ENCODE results near the gene DOCK9. TPM values are rescaled to one million over a fixed set of nuclear protein-coding genes. Genes with fewer than 3 reads are reported as not detected.

DOCK9 gene
- total and polyA plus RNA-seq, 9 of the 15 experiments (the other 6 are each of a cell fraction or from before 2014, with no cell fraction given): 3.5 to 25.3 (median 16.7) TPM

GRCh38 chr13:98972059-98972458 is 5.8 kb downstream of the DOCK9 start (continued):
- no peak for TF ChIP-seq FOXA3 (CRISPR knock-in tag; conservative IDR thresholded peaks at IDR 0.05 in 1 of 2, IDR thresholded peaks at IDR 0.05 in 1 of 2)
- TF ChIP-seq BDP1 (IDR thresholded peaks at IDR 0.05; ENCODE audit: insufficient read depth, insufficient read length): no peak

GRCh38 chr13:98970330-98970729 is 7.5 kb downstream of the DOCK9 start:
- H3K9me3 ChIP-seq (replicated peaks; ENCODE audit: control insufficient read depth, insufficient read depth, low read depth, low read length): no peaks in the 10 kb centered on the region
- H3K27me3 ChIP-seq (ENCODE audit: control insufficient read depth in 2 of 2, insufficient read depth in 2 of 2, low read length in 2 of 2): no peaks in the 10 kb centered on the region
- no peak overlapping the region for H3K4me3 ChIP-seq
- DNase-seq (ENCODE audit: extremely low read depth in 1 of 4, low spot score in 3 of 4) (no peak), FAIRE-seq (no peak), ATAC-seq (no peak)
- peaks cover 22% of the 10 kb centered on the region; the same call in 1 of the 3 replicates for H3K79me2 ChIP-seq (ENCODE audit: control insufficient read depth, insufficient read depth, low read length)
- no peak overlapping the region for H3K9ac ChIP-seq (ENCODE audit: insufficient read depth in 1 of 2, low read depth in 2 of 2, low read length in 2 of 2)
- ChIA-PET CTCF (ENCODE audit: low intra/inter-chr PET ratio) (no interaction called here), POLR2A (interaction anchor here (0.6 to 1.3 kb wide), 2 partner anchors 10 to 332 kb away, joined by 3 to 9 read pairs; no protein-coding TSS in a partner anchor)
- peaks cover 3% of the 10 kb centered on the region for H3K9me1 ChIP-seq (ENCODE audit: control insufficient read depth, insufficient read depth, low read length)
- no peak overlapping the region for H3K4me2 ChIP-seq (ENCODE audit: insufficient read depth, low read length)
- no peaks in the 10 kb centered on the region for H3K36me3 ChIP-seq (ENCODE audit: control insufficient read depth, insufficient read depth, low read length)
- H3K27ac ChIP-seq (ENCODE audit: extremely low read depth, low read depth, low read length): no peak overlapping the region
- WGBS (ENCODE audit: insufficient coverage, low coverage, missing lambda C conversion rate): 67% methylated on average over 2 of the region's 5 CpGs
- no peak overlapping the region for H2AFZ ChIP-seq (ENCODE audit: low read depth, low read length)
- no peaks in the 10 kb centered on the region for H4K20me1 ChIP-seq (replicated peaks; ENCODE audit: control insufficient read depth, insufficient read depth, low read length)
- intact Hi-C loops (cut with micrococcal nuclease) (no loop called here), in situ Hi-C loops (cut with MboI) (no loop called here)
- H3K4me1 ChIP-seq (replicated peaks in 1 of 2; ENCODE audit: control insufficient read depth in 2 of 2, insufficient read depth in 2 of 2, low read length in 2 of 2): peaks cover 15 to 33% of the 10 kb centered on the region in 2 experiments
- BruUV-seq (replicated peaks): no TSS peak
- TF ChIP-seq HDAC8 (tag; IDR thresholded peaks at IDR 0.05) (no peak), CC2D1A (IDR thresholded peaks at IDR 0.05) (no peak), SREBF1 (IDR thresholded peaks at IDR 0.05; ENCODE audit: borderline replicate concordance, low read depth, low read length) (no peak), STAT5B (CRISPR knock-in tag; IDR thresholded peaks at IDR 0.05) (no peak), ZNF609 (CRISPR knock-in tag; IDR thresholded peaks at IDR 0.05; ENCODE audit: borderline replicate concordance) (no peak), TEAD2 (tag; IDR thresholded peaks at IDR 0.05) (no peak), HINFP (tag; conservative IDR thresholded peaks at IDR 0.05; ENCODE audit: low read depth) (no peak), IRF2 (CRISPR knock-in tag; IDR thresholded peaks at IDR 0.05) (no peak), ZNF696 (CRISPR knock-in tag; conservative IDR thresholded peaks at IDR 0.05) (no peak), ZBTB49 (CRISPR knock-in tag; IDR thresholded peaks at IDR 0.05; ENCODE audit: borderline replicate concordance) (no peak), ETV1 (tag; conservative IDR thresholded peaks at IDR 0.05; ENCODE audit: low read depth) (no peak)

Measured in K562 (cell line).